GM23248 (cell line): ENCODE measurements around the gene LHX5.
A peak's percentile ranks its signal among the peaks of the same experiment; 100 is the strongest.

Experiments
- EZH2 ChIP-seq: fragments of 200-600 bp; sonication (generic); IDR thresholded peaks from 2 replicates; pipeline ENCODE4 v1.6.1; 2018; ENCODE audit warnings: antibody characterized with exemption, mild to moderate bottlenecking; ENCODE audit not compliant: insufficient read depth, poor library complexity, severe bottlenecking
- EZH2phosphoT487 ChIP-seq: fragments of 200-600 bp; sonication (generic); IDR thresholded peaks from 2 replicates; pipeline ENCODE4 v1.6.1; 2018; ENCODE audit warnings: antibody characterized with exemption, moderate library complexity, mild to moderate bottlenecking, low read depth; ENCODE audit not compliant: insufficient read depth

DNA sequence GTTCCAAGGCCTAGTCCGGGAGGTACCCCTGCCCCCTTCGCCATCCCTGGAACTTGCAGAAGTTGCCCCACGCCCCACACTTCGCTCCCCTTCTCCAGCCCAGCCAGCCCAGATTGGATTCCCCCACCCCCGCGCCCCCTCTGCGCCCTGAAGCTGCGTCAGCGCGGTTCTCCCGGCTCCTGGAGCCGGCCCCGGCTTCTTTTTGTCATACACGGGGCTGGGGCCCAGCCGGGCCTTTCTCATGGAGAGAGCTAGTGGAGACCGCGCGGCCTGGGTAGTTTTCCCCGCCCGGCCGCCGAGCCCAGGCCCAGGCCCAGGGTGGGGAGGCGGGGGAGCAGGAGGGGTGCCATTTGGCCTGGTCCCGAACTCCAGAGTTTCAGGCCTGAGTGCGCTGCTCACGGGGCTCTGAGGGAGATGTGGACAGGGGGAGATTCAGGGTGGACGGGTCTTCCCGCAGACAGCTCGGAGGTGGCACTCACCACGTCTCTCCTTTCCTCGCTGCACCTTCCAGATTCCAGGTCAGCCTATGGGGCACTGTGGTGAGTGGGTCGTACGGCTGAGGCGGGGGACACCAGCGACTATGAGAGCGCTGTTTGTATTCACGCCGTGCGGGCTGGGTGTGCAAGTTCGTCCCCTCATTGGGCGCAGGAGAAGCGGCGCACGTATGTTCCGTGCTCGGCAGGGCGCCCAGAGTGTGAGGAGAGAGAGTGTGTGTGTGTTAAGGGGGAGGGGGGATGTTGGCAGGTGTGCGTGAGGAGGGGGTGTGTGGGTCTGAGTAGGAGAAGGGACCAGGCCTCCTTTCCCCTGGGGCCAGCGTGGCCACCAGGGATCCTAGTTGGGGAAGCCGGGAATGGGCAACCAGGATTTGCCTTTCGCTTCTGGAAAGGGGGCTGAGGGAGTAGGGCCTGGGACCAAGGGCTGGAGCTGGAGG lies 785 bp upstream of the LHX5 start:
- TF ChIP-seq EZH2 (peak; percentile 46), EZH2phosphoT487 (no peak)
